ENCODE data around the gene TET3.

DNA sequence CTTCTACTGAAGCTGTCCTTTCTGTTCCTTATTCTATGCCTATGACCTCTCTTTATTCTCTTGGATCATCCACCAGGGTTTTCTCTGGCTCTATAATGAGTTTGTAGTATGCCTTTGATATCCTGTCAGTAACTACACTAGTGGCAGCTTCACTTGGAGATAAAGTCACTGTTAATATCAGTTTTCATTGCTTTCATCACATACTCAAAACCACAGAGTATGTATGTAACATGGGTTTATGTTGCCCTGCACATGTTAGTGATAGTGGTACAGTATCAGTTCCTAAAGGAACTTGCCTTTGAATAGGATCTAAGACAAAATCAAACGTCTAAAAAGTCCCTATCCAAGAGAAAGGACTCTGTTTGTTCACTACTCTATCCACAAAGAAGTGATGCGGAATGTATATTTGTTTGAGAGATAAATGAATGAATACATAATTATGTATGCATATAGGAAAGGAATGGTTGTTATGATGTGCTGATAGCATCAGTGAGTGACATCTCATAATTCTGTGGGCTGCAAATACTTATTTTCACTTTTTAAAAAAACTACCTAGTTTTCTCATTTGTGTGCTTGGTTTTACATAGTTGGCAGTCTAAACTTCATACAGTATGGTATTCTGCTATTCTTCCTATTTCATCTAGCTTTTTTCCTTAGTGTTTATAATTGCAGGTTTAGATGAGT, 45.1 kb downstream of the TET3 start:
- TF ChIP-seq POLR2A (IDR thresholded peaks at IDR 0.05; ENCODE audit: low read length), result no peak
- TF ChIP-seq, protein P1, sequence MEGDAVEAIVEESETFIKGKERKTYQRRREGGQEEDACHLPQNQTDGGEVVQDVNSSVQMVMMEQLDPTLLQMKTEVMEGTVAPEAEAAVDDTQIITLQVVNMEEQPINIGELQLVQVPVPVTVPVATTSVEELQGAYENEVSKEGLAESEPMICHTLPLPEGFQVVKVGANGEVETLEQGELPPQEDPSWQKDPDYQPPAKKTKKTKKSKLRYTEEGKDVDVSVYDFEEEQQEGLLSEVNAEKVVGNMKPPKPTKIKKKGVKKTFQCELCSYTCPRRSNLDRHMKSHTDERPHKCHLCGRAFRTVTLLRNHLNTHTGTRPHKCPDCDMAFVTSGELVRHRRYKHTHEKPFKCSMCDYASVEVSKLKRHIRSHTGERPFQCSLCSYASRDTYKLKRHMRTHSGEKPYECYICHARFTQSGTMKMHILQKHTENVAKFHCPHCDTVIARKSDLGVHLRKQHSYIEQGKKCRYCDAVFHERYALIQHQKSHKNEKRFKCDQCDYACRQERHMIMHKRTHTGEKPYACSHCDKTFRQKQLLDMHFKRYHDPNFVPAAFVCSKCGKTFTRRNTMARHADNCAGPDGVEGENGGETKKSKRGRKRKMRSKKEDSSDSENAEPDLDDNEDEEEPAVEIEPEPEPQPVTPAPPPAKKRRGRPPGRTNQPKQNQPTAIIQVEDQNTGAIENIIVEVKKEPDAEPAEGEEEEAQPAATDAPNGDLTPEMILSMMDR (IDR thresholded peaks at IDR 0.05), result no peak
- no peak for TF ChIP-seq HDAC2 (IDR thresholded peaks at IDR 0.05)
